ENCODE results near the gene SYNDIG1.
"Not testable (repeated sequence)": the region's sequence is repeated elsewhere in the genome, so short reads cannot be mapped to it uniquely, and the experiment has no call there.

SYNDIG1 gene

GRCh38 chr20:24492031-24492607 is 22.7 kb downstream of the SYNDIG1 start:
- DNase-seq (ENCODE audit: low read depth in 2 of 2), result no peak

DNA sequence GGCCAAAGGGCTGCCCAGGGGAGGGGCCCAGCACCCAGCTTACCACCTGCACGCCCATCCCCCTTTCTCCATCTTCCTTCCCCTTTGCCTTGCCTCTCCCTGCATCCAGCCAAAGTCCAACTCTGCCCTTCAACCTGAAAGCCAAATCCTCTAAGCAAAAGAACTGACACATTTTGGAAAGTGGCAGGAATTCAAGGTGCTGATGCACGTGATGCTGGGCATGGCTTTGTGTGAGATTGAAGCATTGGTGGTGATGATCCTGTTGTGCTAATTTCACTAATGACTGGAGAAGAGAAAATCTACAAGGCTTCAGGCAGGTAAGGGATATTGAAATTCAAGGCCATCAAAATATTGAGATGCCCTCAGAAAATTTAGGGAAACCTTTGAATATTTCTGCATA is 23.3 kb downstream of the SYNDIG1 start:
- DNase-seq (ENCODE audit: low read depth in 2 of 2), result no peak

DNA sequence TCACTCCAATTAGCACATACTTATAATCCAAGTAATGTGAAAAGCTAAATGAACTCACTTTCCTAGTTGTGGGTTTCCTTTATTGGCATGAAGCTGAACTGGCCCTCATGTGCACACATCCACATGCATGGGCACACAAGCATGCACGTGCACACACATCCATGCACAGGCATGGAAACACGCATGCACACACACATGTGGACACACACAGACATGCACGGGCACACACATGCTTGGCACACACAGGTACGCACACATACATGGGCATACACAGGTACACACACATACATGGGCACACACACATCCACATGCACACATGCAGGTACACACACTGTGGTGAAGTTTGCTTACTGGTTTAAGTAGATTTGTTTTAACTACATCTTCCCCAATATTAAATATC is 23.8 kb downstream of the SYNDIG1 start:
- no peak for DNase-seq (ENCODE audit: low read depth in 2 of 2)

DNA sequence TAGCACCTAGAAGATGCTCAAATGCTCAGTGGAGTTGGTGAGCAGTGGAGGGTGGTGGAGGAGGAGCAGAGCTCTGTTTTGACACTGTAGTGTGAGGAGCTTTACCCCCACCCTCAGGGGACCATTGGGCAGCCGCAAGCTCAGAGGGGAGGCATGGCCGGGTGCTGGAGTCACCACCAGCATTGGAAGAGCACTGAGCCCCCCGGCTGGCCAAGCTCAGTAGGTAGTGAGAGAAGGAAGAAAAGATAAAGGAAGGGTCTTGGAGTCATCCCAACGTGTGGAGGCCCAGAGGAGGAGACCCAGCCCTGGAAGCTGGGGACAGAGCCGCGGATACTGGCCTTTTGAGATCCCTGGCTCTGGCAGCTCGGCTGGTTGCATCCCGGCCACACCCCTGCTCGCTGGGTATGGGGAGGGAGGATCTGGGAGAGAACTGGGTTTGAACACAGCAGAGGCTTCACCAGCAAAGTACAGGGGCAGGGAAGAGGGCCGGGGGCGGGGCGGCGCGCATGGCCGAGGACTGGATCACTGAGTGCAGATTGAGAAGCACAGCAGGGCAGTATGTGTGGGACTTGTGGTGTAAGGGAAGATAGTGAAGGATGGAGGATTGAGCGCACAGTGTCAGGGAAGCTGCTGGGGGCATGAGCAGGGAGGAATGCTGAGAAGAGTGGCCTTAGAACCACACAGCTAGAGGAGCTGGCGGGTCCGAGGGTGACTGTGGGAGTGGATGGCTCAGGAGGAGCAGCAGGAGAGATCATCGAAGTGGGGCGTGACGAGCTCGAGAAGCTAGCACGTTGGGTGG is 24.4 kb downstream of the SYNDIG1 start:
- no peak for DNase-seq (ENCODE audit: low read depth in 2 of 2)

DNA sequence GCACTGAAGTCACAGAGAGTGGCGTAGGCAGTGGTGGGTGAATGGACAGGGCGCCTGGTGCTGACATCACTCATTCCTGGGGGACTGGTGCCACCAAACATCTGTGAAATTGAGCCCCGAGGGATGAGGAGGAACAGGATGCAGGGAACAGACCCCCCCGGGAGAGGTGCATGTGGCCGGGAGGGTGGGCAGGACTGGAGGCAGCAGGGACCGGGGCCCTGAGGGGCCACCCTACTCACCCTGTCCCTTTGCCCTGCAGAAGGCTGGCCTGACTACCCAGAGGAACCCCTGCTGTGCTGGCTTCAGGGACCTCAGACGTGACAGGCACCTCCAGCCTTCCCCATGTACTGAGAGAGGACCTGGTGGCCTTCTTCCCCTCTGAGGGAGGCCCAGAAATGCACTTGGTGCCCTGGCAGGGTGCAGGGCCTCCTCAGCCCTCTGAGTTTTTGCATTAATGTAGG is 25.1 kb downstream of the SYNDIG1 start:
- no peak for DNase-seq (ENCODE audit: low read depth in 2 of 2)

GRCh38 chr20:24495266-24495665 is 25.8 kb downstream of the SYNDIG1 start:
- DNase-seq (ENCODE audit: low read depth in 2 of 2), result no peak

DNA sequence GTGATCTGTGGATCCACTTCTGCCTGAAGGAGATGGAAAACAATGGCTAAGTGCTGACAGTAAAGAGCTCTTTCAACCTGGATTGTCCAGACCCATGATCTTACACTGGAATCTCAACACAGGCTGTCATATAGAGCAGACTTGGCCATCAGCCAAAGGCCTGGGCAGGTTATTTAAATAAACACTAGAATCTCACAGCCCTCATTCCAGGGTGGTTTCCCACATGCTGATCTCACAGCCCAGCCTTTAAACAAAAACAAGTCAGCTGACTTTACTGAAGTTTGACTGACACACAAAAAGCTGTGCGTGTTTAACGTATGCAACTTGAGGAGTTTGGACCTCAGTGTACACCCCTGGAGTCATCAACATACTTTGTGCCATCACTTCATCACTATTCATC is 28.4 kb downstream of the SYNDIG1 start:
- DNase-seq (ENCODE audit: low read depth in 2 of 2), result no peak

GRCh38 chr20:24498641-24499040 is 29.2 kb downstream of the SYNDIG1 start:
- DNase-seq (ENCODE audit: low read depth in 2 of 2), result no peak

- DNase-seq (ENCODE audit: low read depth in 2 of 2), result no peak
Observed at GRCh38 chr20:24499472-24499871, 30.0 kb downstream of the SYNDIG1 start.

DNA sequence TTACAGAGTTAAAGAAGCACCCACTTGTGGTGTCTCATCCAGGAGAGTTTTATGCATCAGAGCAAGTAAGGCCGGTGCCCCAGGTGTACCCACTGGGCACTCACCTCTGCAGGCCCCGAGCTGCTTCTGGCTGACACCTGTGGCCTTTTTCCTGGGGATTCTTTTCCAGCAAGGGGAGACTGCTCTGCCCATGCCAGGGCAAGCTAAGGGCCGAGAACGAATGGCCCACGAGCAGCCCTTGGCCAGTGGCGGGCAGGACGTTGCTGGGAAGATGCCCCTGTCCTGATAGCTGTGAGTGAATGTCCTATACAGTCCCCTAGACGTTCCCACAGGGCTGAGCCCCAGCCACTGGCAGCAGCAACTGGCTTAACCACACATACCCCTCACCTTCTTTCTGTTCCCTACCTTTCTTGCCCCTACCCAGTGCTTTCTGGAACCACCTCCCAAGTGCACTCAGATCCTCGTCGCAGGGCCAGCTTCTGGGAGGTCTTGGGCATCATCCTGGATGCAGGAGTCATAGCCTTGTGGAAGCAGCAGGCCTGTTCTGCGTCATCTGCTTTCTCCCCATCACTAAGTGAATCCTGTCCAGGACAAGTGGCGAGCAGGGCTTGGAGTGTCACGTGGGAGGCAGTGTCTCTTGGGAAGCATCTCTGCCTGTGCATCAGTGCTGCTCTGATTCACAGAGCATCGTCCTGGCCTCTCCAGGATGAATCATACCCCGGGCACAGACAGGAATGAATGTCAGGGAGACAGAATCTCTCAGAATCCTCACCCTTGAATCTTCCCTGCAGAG is 32.5 kb downstream of the SYNDIG1 start:
- no peak for DNase-seq (ENCODE audit: low read depth in 2 of 2)

GRCh38 chr20:24502661-24503060 is 33.2 kb downstream of the SYNDIG1 start:
- no peak for DNase-seq (ENCODE audit: low read depth in 2 of 2)

DNA sequence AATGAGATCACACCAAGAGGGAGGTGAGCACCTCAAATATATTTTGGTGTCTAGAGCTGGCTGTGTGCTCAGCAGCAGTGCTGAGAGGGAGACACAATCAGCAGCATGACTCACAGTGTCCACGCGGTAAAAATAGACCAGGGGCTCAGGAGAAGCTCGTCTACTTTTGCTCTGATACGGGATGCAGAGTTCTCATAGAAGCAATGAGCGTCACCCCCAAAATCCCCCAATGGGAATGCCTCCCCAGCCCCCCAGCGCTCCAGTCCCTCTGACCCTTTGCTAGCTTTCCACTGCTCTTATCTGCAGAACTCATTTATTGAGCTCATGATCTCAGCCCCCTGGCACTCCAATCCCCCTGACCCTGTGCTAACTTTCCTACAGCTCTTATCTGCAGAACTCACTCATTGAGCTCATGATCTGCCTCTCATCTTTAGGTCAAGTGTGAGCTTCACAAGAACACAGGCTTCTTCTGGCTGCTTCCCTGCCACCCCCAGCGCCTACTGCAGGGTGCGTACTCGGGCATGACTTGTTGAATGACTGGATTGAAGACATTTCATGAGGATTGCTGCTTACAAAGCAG is 34.0 kb downstream of the SYNDIG1 start:
- DNase-seq (ENCODE audit: low read depth in 2 of 2), result no peak

- no peak for DNase-seq (ENCODE audit: low read depth in 2 of 2)
Observed at GRCh38 chr20:24504331-24505285, 35.2 kb downstream of the SYNDIG1 start.

GRCh38 chr20:24506146-24506545 is 36.7 kb downstream of the SYNDIG1 start:
- DNase-seq (ENCODE audit: low read depth in 2 of 2), result no peak

- no peak for DNase-seq (ENCODE audit: low read depth in 2 of 2)
Observed at GRCh38 chr20:24506696-24507095, 37.3 kb downstream of the SYNDIG1 start.

DNA sequence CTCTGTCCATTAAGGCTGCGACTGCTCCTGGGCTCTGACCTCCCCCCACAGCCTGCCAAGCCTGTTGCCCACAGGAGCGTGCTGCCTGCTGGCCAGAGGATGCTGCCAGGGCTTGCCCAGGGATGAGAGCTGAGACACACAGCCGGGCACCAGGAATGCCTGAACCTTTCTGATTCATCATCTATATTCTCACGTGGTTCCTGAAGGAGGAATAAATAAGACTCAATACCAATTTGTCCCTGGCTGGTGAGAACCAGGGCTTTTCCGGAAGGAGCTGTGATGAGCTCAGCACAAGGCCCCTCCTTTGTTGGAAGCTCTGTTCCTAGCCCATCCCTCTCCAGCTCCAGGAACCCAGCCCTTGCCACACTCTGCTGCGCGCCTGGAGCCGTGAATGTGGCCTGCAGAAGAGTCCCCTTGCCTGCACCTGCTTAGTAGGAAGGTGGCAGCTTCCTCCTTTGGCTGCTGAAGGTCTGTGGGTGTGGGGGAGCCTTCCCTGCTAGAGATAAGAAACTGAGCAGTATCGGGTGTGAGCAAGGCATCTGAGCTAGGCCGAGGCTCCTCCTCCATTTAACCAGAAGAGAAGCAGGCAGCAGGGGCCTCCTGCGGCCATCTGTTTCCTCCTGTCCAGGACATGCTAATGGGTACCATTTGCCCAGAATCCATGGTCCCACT is 37.9 kb downstream of the SYNDIG1 start:
- no peak for DNase-seq (ENCODE audit: low read depth in 2 of 2)

DNA sequence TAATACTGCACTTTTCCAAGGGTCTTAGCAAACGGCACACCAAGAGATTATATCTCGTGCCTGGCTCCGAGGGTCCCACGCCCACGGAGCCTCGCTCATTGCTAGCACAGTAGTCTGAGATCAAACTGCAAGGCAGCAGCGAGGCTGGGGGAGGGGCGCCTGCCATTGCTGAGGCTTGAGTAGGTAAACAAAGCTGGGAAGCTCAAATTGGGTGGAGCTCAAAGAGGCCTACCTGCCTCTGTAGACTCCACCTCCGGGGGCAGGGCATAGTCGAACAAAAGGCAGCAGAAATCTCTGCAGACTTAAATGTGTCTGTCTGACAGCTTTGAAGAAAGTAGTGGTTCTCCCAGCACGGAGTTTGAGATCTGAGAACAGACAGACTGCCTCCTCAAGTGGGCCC is 43.0 kb downstream of the SYNDIG1 start:
- not testable (repeated sequence) for DNase-seq (ENCODE audit: low read depth in 2 of 2)

DNA sequence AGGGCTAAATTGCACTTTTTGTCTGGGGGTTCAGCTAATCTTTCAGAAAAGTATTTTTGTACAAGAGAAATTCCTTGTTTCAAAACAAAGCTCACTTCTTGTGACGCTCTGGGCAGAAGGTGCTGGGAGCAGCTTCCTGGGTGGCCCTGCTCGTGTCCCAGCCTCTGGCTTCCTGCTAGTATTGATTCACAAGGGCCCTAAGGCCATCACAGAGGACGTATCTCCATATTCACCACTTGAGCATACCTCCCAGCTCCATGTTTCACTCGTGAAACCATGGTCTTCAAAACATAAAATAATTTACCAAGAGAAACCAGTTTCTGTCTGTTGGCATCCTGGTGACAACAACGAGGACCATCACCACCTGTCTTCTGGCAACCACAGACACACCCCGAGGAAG is 49.1 kb downstream of the SYNDIG1 start:
- no peak for DNase-seq (ENCODE audit: low read depth in 2 of 2)

DNA sequence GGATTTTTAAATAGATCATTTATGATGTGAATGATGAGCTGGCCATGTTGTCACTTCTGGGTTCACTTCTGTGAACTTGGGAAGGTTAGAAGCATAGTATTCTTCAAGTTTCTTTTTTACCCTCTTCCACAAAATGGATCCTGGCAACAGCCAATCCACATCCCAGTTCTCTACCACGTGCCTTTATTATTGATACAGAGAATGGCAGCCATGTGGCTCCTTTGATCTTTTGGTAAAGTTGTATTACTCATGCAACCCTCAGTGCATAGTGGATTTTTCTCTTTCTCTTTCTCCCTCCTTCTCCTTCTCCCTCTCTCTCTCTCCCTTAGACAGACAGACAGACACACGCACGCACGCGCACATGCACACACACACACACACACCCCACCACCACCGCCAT is 50.0 kb downstream of the SYNDIG1 start:
- DNase-seq (ENCODE audit: low read depth in 2 of 2), result no peak

DNA sequence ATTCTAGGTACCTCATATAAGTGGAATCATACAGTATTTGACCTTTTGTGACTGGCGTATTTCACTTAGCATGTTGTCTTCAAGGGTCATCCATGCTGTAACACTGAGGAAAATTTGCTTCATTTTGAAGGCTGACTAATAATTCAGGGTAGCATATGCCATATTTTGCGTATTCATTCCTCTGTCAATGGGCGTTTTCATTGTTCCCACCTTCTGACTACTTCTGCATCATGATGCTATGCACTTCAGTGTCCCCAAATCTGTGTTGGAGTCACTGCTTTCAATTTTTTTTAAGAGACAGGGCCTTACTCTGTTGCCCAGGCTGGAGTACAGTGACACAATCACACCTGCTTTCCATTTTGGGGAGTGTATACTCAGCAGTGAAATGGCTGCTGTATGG is 51.6 kb downstream of the SYNDIG1 start:
- no peak for DNase-seq (ENCODE audit: low read depth in 2 of 2)

All from stimulated activated CD4-positive, alpha-beta T cell treated with anti-CD3 and anti-CD28 coated beads, Interleukin-12 subunit alpha, Interleukin-12 subunit beta, amount 100 ng/mL, for 24 hours (primary cell).